Measurements from ENCODE around the gene TAF4B.

DNA sequence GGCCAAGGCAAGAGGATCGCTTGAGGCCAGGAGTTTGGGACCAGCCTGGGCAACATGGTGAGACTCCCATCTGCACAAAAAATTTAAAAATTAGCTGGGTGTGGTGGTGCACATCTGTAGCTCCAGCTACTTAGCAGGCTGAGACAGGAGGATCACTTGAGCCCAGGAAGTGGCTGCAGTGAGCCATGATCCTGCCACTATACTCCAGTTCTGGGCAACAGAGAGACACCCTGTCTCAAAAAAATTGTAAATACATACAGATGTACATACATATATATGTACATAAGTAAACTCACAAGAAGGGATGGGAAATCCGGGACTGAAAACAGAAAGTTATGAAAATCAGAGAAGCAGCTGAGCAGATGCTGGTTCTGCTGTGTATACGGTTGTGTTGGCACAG is 29.6 kb upstream of the TAF4B start:
- TF ChIP-seq, protein P1, sequence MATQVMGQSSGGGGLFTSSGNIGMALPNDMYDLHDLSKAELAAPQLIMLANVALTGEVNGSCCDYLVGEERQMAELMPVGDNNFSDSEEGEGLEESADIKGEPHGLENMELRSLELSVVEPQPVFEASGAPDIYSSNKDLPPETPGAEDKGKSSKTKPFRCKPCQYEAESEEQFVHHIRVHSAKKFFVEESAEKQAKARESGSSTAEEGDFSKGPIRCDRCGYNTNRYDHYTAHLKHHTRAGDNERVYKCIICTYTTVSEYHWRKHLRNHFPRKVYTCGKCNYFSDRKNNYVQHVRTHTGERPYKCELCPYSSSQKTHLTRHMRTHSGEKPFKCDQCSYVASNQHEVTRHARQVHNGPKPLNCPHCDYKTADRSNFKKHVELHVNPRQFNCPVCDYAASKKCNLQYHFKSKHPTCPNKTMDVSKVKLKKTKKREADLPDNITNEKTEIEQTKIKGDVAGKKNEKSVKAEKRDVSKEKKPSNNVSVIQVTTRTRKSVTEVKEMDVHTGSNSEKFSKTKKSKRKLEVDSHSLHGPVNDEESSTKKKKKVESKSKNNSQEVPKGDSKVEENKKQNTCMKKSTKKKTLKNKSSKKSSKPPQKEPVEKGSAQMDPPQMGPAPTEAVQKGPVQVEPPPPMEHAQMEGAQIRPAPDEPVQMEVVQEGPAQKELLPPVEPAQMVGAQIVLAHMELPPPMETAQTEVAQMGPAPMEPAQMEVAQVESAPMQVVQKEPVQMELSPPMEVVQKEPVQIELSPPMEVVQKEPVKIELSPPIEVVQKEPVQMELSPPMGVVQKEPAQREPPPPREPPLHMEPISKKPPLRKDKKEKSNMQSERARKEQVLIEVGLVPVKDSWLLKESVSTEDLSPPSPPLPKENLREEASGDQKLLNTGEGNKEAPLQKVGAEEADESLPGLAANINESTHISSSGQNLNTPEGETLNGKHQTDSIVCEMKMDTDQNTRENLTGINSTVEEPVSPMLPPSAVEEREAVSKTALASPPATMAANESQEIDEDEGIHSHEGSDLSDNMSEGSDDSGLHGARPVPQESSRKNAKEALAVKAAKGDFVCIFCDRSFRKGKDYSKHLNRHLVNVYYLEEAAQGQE (IDR thresholded peaks at IDR 0.05; ENCODE audit: low read depth) = no peak
- TF ChIP-seq TAF1 (IDR thresholded peaks at IDR 0.05; ENCODE audit: low read depth) (no peak), EP300 (IDR thresholded peaks at IDR 0.05; ENCODE audit: borderline replicate concordance) (no peak), RAD21 (IDR thresholded peaks at IDR 0.05; ENCODE audit: low read depth) (no peak), FOXM1 (IDR thresholded peaks at IDR 0.05; ENCODE audit: borderline replicate concordance, low read depth) (no peak), CEBPB (IDR thresholded peaks at IDR 0.05) (no peak)
